GM19035 (cell line): Measurements from ENCODE around the gene SLC25A30.
"Not testable (repeated sequence)": the region's sequence is repeated elsewhere in the genome, so short reads cannot be mapped to it uniquely, and the experiment has no call there.

Experiments
- ATAC-seq: cut with Tn5 transposase; IDR thresholded peaks from one replicate; pipeline ENCODE4 v1.9.1; 2021; ENCODE audit not compliant: unreplicated experiment

SLC25A30 gene

DNA sequence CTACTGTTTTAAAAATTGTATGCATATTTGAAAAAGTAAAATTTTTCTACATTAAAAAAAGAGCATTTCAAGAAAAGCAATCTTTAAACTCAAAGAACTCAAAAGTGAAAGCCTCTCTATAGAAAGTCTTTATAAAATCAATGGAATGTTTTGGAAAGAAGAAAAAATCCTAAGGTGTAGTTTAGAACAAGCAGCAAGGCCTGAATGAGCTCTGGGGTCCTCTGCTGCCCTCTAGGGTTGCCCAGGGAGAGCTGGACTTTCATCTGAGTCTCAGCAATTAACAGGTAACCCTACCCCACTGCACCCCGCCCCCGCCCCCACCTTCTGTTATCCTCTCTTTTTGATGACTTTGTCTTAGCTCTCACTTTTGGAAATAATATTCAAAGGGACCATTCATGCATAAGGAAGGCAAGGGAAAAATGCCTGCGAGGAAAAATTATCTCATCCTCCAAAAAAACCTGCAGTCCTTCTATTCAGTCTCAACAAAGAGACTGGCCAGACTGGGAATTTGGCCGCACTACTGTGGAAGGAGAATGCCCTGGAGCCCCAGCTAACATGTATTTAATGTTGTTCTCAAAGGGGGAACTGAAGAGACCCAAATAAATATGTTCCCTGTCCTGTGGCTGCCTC, 24.1 kb downstream of the SLC25A30 start:
- ATAC-seq = no peak

DNA sequence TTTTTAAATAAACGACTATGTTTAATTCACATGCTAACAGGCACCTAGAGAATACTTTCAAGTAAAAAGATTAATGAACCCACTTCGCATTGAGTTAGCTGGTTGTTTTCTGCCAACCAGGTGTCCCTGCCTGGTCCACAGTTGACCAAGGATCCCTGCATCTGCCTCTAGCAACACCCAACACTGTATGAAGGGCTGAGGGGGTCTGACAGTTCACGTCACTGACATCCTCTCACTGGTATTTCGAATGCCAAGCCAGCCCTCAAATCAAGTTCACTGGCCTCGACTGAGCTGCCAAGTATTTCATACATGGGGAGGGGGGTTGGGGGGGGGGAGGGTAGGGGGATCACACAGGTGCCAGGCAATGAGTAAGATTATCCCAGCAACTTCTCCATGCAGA, 25.4 kb downstream of the SLC25A30 start:
- no peak for ATAC-seq

DNA sequence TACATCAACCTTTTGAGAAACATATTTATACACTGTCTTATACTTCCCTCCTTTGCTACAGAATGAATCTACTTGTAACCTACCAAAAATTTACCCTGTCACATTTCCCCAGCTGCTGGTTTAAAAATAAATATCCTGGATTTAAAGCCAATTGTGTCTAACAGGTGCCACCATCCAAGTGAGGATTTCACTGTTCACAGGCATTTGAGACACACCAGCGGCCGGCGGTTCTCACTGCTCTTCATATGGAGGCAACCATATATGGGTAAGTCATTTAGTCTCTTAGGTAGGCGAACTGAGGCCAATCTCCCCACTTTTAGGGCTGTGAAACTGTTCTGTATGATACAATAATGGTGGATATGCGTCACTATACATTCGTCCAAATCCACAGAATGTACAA, 26.2 kb downstream of the SLC25A30 start:
- ATAC-seq = no peak

DNA sequence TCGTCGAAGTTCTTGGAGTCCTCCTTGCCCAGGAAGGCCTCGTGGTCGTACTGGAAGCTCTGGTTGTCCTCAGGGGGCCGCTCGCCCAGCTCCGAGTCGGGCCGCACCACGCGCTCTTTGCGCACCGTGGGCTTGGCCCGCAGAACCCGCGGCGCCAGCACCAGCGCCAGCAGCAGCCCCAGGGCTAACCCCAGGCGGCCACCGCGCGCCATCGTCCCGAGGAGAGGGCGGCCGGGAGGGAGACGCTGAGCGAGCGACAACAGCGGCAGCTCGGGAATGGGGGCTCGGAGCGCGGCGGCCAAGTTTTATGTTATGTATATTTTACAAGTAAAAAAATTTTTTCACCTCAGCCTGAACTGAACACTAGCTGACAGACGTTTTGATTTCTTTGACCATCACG, 27.0 kb downstream of the SLC25A30 start:
- ATAC-seq = not testable (repeated sequence)

DNA sequence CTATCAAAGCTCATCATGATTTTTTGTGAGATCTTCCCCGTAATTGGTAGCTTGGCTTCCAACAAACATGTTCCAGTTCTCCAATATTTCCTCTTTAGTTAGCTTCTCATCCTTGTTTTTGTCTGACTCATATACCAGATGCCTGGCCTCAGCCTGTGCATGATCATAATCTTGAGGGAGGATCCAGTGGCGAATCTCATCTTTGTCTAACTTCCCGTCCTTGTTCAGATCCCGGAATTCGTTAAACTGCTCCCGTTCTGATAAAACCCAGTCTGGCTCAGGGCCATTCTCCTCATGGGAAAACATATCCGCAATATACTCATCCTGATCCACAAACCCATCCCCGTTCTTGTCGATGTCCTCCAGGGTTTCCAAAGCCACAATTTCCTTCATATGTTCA, 27.8 kb downstream of the SLC25A30 start:
- ATAC-seq = not testable (repeated sequence)

DNA sequence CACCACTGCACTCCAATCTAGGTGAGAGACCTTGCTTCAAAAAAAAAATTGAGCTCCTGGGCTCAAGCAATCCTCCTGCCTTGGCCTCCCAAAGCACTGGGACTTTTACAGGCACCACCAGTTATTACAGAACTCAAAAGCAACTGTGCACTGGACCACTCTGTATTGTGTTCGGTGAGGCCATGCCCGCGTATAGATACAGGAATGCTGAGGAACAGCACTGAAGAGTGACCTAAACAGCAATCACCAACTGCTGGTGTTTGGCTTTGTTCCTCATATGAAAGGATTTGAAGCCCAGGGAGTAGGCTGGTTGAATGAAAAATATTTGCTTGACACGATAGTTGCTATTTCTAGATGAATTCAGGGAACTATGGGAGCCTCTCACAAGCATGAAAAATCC, 29.5 kb downstream of the SLC25A30 start:
- ATAC-seq = no peak

DNA sequence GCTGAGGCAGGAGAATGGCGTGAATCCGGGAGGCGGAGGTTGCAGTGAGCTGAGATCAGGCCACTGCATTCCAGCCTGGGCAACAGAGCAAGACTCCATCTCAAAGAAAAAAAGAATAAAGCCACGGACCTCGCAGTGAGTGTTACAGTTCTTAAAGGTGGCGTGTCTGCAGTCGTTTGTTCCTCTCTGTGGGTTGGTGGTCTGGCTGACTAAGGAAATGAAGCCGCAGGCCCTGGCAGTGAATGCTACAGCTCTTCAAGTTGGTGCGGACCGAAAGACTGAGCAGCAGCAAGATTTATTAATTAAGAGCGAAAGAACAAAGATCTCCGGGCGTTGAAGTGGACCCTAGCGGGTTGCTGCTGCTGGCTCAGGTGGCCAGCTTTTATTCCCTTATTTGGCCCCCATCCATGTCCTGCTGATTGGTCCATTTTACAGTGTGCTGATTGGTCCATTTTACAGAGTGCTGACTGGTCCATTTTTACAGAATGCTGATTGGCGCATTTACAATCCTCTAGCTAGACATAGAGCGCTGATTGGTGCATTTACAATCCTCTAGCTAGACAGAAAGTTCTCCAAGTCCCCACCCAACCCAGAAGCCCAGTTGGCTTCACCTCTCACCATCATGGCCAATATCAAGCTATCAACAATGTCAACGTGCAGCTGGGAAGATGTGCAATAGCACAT, 31.1 kb downstream of the SLC25A30 start:
- not testable (repeated sequence) for ATAC-seq

DNA sequence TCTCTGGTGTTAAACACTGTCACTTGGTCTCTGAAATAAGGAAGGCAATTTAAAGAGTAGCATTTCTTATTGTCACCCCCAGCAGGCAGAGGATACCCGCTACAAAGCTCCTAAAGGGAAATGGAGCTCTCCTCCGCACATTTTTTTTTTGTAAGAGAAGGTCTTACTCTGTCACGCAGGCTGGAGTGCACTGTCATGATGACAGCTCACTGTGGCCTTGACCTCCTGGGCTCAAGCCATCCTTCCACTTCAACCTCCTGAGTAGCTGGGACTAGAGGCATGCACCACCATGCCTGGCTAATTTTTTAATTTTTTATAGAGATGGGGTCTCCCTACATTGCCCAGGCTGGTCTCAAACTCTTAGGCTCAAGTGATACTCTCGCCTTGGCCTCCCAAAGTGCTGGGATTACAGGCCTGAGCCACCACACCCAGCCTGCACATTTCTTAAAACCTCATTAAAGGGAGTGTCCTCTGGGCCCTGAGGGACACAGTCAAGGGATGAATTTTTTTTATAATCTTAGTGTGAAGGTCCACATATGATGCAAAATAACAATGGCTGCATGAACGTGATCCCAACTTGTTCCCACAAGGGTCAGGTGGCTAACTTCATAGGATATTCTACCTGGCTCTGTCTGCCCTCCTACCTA, 32.1 kb downstream of the SLC25A30 start:
- no peak for ATAC-seq

DNA sequence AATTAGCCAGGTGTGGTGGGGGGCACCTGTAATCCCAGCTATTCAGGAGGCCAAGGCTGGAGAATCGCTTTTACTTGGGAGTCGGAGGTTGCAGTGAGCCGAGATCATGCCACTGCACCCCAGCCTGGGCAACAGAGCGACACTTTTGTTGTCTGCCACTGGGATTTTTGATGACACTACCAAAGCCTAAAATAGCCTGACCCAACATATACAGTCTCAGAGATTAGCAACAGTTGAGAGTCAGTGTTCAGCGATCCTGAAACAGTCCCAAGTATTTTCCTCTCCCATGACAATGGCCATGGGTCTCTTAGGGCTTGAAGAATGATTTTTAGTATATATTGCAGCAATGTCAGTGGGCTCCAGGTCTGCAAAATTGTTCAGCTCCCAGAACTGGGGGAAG, 32.9 kb downstream of the SLC25A30 start:
- ATAC-seq = no peak

DNA sequence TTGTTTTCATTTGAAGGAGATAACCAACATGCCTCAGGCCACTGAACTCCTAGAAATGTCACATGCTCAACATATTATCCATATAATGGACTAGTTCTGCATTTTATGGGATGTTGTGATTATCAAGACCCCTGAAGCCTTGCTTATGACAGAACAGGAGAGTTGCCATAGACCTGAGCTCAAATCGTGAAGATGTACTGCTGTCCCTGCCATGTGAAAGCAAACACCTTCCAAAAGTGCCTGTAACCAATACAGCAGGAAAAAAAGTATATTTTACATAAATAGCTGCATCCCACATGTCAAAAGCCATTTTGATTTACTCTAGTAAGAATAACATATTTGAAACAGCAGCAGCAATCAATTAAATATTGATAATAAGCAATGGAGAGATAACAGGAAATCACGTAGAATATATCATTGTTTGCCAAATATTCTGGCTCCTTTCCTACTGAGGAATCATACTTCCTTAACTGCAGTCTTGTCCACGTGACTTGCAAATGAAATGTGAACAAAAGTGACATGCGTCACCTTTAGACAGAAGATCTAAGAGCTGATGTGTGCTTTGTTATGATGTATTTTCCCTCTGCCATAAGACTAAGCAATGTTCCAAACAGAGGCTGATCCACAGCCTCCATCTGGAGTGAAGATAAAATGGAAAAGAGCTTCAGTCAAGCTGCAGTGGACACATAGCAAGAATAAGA, 33.5 kb downstream of the SLC25A30 start:
- ATAC-seq = no peak

DNA sequence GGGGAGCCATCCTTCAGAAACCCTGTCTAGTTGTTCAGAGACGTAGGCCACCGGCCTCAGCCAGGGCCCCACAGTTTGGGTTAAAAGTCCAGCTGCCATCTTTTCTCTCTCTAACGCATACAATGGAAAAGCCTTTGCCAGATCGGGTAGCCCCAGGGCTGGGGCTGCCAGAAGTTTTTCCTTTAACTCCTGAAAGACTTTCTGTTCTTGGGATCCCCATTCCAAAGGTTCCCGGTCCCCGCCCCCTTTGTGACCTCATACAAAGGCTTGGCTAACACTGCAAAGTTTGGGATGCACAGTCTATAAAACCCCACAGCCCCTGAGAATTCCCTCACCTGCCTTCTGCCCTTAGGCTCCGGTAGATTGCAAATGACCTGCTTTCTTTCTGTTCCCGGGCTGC, 35.4 kb downstream of the SLC25A30 start:
- ATAC-seq = not testable (repeated sequence)

DNA sequence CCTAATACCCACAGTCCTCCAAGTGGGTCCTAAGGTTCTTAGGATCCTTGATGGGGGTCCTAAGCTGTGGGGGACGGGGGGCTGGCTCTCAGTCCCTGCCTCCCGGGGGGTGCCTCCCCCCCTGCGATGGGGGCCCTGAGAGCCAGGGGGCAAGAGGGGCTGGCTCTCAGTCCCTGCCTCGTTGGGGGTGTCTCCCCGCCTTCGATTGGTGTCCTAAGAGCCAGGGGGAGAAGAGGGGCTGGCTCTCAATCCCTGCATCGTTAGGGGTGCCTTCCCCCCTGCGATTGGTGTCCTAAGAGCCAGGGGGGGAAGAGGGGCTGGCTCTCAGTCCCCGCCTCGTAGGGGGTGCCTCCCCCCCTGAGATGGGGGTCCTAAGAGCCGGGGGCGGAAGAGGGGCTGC, 37.0 kb downstream of the SLC25A30 start:
- ATAC-seq = no peak

DNA sequence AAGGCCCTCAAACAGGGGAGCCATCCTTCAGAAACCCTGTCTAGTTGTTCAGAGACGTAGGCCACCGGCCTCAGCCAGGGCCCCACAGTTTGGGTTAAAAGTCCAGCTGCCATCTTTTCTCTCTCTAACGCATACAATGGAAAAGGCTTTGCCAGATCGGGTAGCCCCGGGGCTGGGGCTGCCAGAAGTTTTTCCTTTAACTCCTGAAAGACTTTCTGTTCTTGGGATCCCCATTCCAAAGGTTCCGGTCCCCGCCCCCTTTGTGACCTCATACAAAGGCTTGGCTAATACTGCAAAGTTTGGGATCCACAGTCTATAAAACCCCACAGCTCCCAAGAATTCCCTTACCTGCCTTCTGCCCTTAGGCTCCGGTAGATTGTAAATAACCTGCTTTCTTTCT, 37.5 kb downstream of the SLC25A30 start:
- ATAC-seq = not testable (repeated sequence)

DNA sequence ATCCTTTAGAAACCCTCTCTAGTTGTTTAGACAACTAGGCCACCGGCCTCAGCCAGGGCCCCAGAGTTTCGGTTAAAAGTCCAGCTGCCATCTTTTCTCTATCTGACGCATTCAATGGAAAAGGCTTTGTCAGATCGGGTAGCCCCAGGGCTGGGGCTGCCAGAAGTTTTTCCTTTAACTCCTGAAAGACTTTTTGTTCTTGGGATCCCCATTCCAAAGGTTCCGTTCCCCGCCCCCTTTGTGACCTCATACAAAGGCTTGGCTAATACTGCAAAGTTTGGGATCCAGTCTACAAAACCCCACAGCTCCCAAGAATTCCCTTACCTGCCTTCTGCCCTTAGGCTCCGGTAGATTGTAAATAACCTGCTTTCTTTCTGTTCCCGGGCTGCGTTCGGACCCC, 38.7 kb downstream of the SLC25A30 start:
- not testable (repeated sequence) for ATAC-seq

DNA sequence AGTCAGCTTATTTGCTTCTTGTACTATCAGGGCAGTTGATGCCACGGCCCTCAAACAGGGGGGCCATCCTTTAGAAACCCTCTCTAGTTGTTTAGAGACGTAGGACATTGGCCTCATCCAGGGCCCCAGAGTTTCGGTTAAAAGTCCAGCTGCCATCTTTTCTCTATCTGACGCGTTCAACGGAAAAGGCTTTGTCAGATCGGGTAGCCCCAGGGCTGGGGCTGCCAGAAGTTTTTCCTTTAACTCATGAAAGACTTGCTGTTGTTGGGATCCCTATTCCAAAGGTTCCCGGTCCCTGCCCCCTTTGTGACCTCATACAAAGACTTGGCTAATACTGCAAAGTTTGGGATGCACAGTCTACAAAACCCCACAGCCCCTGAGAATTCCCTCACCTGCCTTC, 39.4 kb downstream of the SLC25A30 start:
- ATAC-seq = not testable (repeated sequence)

DNA sequence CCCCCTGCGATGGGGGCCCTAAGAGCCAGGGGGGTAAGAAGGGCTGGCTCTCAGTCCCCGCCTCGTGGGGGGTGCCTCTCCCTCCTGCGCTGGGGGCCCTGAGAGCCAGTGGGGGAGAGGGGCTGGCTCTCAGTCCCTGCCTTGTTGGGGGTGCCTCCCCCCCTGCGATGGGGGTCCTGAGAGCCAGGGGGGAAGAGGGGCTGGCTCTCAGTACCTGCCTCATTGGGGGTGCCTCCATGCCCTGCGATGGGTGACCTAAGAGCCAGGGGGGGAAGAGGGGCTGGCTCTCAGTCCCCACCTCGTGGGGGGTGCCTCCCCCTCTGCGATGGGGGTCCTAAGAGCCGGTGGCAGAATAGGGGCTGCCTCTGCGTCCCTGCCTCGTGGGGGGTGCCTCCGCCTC, 40.9 kb downstream of the SLC25A30 start:
- ATAC-seq = not testable (repeated sequence)

DNA sequence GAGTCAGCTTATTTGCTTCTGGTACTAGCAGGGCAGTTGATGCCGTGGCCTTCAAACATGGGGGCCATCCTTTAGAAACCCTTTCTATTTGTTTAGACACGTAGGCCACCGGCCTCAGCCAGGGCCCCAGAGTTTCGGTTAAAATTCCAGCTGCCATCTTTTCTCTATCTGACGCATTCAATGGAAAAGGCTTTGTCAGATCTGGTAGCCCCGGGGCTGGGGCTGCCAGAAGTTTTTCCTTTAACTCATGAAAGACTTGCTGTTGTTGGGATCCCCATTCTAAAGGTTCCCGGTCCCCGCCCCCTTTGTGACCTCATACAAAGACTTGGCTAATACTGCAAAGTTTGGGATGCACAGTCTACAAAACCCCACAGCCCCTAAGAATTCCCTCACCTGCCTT, 41.5 kb downstream of the SLC25A30 start:
- ATAC-seq = not testable (repeated sequence)

DNA sequence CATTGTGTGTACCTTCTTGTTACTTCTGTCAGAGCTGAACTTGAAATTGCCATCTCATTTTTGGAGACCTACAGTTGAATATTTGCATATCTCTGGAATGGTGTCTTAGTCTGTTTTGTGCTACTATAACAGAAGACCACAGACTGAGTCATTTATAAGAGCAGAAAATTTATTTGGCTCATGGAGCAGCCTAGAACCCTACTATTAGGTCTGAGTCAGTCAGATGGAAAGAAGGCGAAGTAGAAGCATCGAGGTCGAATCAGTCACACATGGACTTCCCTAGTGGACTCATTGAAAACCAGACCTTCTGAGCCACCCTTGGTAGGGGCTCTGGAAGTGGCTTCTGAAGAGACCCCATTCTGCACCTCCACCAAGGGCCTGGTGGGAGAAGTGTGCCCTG, 43.3 kb downstream of the SLC25A30 start:
- ATAC-seq = no peak

DNA sequence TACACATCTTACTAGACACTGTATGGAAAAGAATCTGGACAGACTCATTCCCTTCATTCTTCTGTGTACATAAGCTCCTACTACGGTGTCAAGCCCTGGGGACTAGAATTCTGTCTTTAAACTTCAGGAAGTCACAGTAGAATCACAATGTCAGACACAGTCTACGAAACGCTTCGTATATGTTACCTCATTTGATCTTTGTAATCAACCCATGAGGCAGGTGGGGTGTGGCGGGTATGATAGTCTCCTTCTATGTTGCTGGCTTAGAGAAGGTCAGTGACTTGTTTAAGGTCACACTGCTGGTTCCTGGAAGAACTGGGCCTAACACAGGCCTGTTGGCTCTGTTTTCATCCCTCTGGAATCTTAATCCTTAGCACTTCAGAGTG, 45.0 kb downstream of the SLC25A30 start:
- ATAC-seq = no peak

DNA sequence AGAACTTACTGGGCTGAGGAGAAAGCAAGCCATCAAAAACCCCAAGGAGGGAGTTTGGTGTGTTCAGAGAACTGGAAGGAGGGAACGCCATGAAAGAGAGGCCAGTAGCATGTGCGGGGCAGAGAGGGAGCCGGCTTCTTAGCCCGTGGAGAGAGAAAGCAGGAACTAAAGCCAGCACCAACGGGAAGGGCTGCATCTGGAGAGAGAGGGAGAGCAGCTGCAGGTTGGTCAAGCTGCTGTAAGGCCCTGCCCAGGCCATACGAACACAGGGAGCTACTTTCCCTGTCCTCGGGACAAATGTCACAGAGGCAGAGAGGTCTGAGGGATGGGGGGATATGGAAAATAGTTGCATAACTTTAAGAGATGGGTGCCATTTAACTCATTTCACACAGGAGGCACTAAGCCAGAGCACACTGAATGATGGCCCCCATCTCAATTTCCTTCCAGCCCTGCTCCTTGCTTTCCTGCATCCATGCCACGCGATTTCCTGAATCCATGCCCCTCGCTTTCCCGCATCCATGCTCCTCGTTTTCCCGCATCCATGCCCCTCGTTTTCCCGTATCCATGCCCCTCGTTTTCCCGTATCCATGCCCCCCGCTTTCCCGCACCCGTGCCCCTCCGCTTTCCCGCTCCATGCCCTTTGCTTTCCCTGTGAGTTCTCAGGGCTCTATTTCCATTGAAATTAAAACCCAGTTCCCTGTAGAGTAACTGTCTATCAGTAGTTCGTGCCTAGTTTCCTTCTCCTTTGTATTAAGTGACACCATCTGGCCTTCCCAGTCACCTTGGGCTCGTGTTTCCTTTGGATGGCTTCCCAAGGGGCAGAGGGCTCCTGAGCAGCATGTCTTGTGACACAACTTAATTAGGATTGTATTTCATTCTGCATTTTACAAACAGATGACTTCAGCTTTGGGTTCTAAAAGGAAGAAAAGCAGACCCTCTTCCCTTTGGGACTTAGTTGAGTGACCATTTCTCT, 45.7 kb downstream of the SLC25A30 start:
- no peak for ATAC-seq
